MM.1S (cell line): Measurements from ENCODE around the gene CHRNA4.

Source experiments
- DNase-seq: peaks from one replicate; pipeline ENCODE4 v3.0.0-alpha.2; 2015
- H2AFZ ChIP-seq: fragments of 300-600 bp; sonication (generic); 2 replicates; pipeline ENCODE4 v1.6.0; 2016; ENCODE audit warnings: antibody characterized with exemption, low read length
- H3F3A ChIP-seq: fragments of 300-600 bp; sonication (generic); 2 replicates; pipeline ENCODE4 v1.6.1; 2016; ENCODE audit warnings: mild to moderate bottlenecking, antibody characterized with exemption, low read length, moderate library complexity, mixed read lengths; ENCODE audit not compliant: insufficient read depth
- H3K27ac ChIP-seq: fragments of 300-600 bp; sonication (generic); 2 replicates; pipeline ENCODE4 v1.5.1; 2016; ENCODE audit warnings: mild to moderate bottlenecking, low read length
- H3K27me3 ChIP-seq: fragments of 300-600 bp; sonication (generic); replicated peaks from 2 replicates; pipeline ENCODE4 v1.6.0; 2016; ENCODE audit warnings: low read length; ENCODE audit not compliant: insufficient read depth
- H3K36me3 ChIP-seq: fragments of 300-600 bp; sonication (generic); replicated peaks from 2 replicates; pipeline ENCODE4 v1.6.1; 2016; ENCODE audit warnings: mild to moderate bottlenecking, low read length, mixed read lengths; ENCODE audit not compliant: insufficient read depth
- H3K4me1 ChIP-seq: fragments of 300-600 bp; sonication (generic); 2 replicates; pipeline ENCODE4 v1.6.1; 2016; ENCODE audit warnings: low read length, mixed read lengths
- H3K4me2 ChIP-seq: fragments of 300-600 bp; sonication (generic); 2 replicates; pipeline ENCODE4 v1.6.0; 2016; ENCODE audit warnings: low read depth, low read length
- H3K4me3 ChIP-seq: fragments of 300-600 bp; sonication (generic); 2 replicates; pipeline ENCODE4 v1.5.1; 2016; ENCODE audit warnings: low read length, mixed read lengths
- H3K79me2 ChIP-seq: fragments of 300-600 bp; sonication (generic); 2 replicates; pipeline ENCODE4 v1.6.1; 2016; ENCODE audit warnings: mixed run types, low read length, mixed read lengths
- H3K9ac ChIP-seq: fragments of 300-600 bp; sonication (generic); 2 replicates; pipeline ENCODE4 v1.6.1; 2016; ENCODE audit warnings: low read length, mixed read lengths
- H3K9me2 ChIP-seq: fragments of 300-600 bp; sonication (generic); replicated peaks from 2 replicates; pipeline ENCODE4 v1.6.1; 2016; ENCODE audit warnings: mild to moderate bottlenecking, low read length, mixed read lengths; ENCODE audit not compliant: insufficient read depth
- H3K9me3 ChIP-seq: fragments of 300-600 bp; sonication (generic); replicated peaks from 2 replicates; pipeline ENCODE4 v1.6.1; 2016; ENCODE audit warnings: mild to moderate bottlenecking, low read length, mixed read lengths; ENCODE audit not compliant: insufficient read depth
- H4K20me1 ChIP-seq: fragments of 300-600 bp; sonication (generic); 2 replicates; pipeline ENCODE4 v1.6.1; 2016; ENCODE audit warnings: mild to moderate bottlenecking, low read length, moderate library complexity, mixed read lengths; ENCODE audit not compliant: insufficient read depth
- EZH2 ChIP-seq: fragments of 300-600 bp; sonication (generic); optimal IDR thresholded peaks from 2 replicates; pipeline ENCODE3; 2017; ENCODE audit warnings: low read depth, mild to moderate bottlenecking, antibody characterized with exemption, low read length, mixed read lengths
- EZH2phosphoT487 ChIP-seq: fragments of 300-600 bp; sonication (generic); IDR thresholded peaks from 2 replicates; pipeline ENCODE4 v1.6.1; 2018; ENCODE audit warnings: antibody characterized with exemption, low read length
- TF ChIP-seq, protein P1 (sequence below): fragments of 300-600 bp; sonication (generic); IDR thresholded peaks from 2 replicates; pipeline ENCODE4 v1.5.1; 2016; ENCODE audit warnings: antibody characterized with exemption, low read length, mixed read lengths

Gene CHRNA4

DNA sequence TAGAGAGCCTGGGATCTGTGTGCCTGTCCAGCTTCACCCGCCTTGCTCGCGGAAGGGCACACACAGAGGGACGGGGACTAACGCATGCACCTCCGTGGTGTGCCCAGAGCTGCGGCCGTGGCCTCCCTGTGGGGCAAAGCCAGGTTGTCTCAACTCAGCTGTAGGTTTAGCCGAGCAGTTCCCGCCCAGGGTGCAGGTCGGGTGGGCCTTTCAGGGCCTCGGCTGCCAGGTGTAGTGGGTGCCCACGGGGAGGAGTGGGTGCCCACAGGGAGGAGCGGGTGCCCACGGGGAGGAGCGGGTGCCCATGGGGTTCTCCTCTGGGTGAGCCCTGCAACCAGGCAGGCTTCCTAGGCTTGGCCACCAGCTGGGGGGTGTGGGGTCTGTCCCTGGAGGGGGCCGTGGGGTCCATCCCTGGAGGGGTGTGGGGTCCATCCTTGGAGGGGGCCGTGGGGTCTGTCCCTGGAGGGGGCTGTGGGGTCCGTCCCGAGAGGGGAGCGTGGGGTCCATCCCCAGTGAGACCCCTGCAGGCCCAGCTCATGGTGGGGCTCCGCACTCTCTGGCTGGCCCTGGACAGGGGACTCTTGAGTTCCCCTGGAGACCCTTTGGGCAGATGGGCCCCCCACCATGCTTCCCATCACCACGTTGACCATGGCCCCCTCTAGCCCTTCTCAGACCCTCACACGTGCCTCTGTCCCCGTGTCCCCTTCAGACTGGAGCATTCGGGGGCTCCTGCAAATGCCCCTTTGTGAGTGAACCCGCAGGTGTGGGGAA is 37.8 kb upstream of the CHRNA4 start:
- TF ChIP-seq, protein P1, sequence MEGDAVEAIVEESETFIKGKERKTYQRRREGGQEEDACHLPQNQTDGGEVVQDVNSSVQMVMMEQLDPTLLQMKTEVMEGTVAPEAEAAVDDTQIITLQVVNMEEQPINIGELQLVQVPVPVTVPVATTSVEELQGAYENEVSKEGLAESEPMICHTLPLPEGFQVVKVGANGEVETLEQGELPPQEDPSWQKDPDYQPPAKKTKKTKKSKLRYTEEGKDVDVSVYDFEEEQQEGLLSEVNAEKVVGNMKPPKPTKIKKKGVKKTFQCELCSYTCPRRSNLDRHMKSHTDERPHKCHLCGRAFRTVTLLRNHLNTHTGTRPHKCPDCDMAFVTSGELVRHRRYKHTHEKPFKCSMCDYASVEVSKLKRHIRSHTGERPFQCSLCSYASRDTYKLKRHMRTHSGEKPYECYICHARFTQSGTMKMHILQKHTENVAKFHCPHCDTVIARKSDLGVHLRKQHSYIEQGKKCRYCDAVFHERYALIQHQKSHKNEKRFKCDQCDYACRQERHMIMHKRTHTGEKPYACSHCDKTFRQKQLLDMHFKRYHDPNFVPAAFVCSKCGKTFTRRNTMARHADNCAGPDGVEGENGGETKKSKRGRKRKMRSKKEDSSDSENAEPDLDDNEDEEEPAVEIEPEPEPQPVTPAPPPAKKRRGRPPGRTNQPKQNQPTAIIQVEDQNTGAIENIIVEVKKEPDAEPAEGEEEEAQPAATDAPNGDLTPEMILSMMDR: no peak
- no peak for TF ChIP-seq EZH2phosphoT487
- no peak for TF ChIP-seq EZH2
- Histone ChIP-seq H2AFZ (no peak overlapping the region), H4K20me1 (no peaks in the 10 kb centered on the region), H3K4me1 (no peaks in the 10 kb centered on the region), H3K27ac (no peak overlapping the region), H3K9me3 (no peaks in the 10 kb centered on the region), H3F3A (no peaks in the 10 kb centered on the region), H3K4me3 (no peak overlapping the region), H3K9ac (no peak overlapping the region), H3K4me2 (no peak overlapping the region), H3K36me3 (no peaks in the 10 kb centered on the region), H3K79me2 (no peaks in the 10 kb centered on the region), H3K9me2 (no peaks in the 10 kb centered on the region), H3K27me3 (peaks cover 100% of the 10 kb centered on the region)
- DNase-seq: no peak

DNA sequence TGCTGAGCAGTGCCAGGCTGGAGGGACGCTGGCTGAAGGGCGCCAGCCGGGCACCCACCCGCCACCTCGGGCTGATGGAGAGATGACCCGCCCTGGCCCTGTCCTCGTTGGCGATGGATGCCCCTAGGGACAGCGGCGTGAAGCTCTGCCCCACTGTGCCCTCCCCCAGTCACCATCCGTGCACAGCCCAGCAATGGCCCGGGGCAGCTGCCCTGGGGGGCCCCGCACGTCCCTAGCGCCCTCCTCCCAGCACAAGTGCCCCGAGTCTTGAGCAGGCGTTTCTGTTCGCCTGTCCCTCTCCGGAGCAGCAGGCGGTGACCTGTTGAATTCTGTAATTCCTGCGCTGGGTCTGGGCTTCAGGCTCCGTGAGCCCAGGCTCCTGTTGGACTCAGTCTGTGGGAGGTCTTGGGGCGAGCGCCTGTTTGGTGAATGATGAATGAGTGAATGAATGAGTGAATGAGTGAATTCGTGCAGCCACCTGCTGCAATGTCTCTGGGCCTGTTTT is 36.8 kb upstream of the CHRNA4 start:
- no peaks in the 10 kb centered on the region for H3K9me2 ChIP-seq
- H3K4me2 ChIP-seq: no peak overlapping the region
- no peak overlapping the region for H2AFZ ChIP-seq
- DNase-seq: no peak
- no peaks in the 10 kb centered on the region for H3K9me3 ChIP-seq
- TF ChIP-seq EZH2phosphoT487 (no peak), EZH2 (no peak)
- TF ChIP-seq, protein P1: no peak
- H3K36me3 ChIP-seq: no peaks in the 10 kb centered on the region
- no peak overlapping the region for H3K4me3 ChIP-seq
- no peaks in the 10 kb centered on the region for H4K20me1 ChIP-seq
- peaks cover 99% of the 10 kb centered on the region for H3K27me3 ChIP-seq
- H3K4me1 ChIP-seq: no peaks in the 10 kb centered on the region
- H3F3A ChIP-seq: no peaks in the 10 kb centered on the region
- no peak overlapping the region for H3K9ac ChIP-seq
- no peaks in the 10 kb centered on the region for H3K79me2 ChIP-seq
- no peak overlapping the region for H3K27ac ChIP-seq

DNA sequence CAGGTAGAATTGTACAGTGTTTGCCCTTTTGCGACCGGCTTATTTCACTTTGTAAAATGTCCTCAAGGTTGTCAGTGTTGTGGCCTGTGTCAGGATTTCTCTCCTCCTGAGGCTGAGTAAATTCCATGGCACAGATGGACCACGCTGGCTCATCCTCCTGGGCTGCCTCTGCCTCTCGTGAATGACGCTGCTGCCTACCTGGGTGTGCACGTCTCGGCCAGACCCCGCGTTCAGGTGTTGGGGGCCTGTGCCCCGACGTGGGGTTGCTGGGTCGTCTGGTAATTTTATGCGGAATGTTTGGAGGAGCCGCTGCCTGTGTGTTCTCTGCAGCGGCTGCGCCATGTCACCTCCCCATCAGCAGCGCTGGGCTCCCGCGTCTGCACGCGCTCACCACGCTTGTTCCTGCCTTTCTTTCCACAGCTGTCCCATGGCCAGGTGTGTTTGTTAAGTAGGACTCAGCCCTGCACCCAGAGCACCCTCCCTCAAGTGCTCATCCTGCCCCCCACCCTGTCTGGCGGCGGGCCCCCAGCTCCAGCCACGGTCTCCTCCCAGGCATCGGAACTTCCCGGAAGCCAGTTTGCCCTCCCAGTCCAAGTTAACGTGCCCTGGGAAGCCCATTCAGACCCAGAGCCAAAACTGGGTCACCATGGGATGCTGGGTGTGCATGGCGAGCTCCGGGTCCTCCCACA is 36.1 kb upstream of the CHRNA4 start:
- no peak overlapping the region for H3K9ac ChIP-seq
- H3K4me3 ChIP-seq: no peak overlapping the region
- DNase-seq: no peak
- peaks cover 97% of the 10 kb centered on the region for H3K27me3 ChIP-seq
- H3K27ac ChIP-seq: no peak overlapping the region
- H3F3A ChIP-seq: no peaks in the 10 kb centered on the region
- no peaks in the 10 kb centered on the region for H3K9me2 ChIP-seq
- H3K4me1 ChIP-seq: no peaks in the 10 kb centered on the region
- H3K4me2 ChIP-seq: no peak overlapping the region
- H2AFZ ChIP-seq: no peak overlapping the region
- H3K9me3 ChIP-seq: no peaks in the 10 kb centered on the region
- H3K36me3 ChIP-seq: no peaks in the 10 kb centered on the region
- H4K20me1 ChIP-seq: no peaks in the 10 kb centered on the region
- no peak for TF ChIP-seq EZH2phosphoT487
- TF ChIP-seq, protein P1: no peak
- no peak for TF ChIP-seq EZH2
- no peaks in the 10 kb centered on the region for H3K79me2 ChIP-seq
